Breast epithelium (tissue), 3 donors: Measurements from ENCODE around the gene MPRIP.

ENCODE experiments used
- CTCF ChIP-seq, 3 donors: fragments of 450-650 bp; IDR thresholded peaks; one replicate each; pipeline ENCODE4 v1.5.1; 2016 to 2017; ENCODE audit warnings: antibody characterized with exemption in 3 of 3, mild to moderate bottlenecking in 3 of 3, moderate library complexity in 3 of 3
- POLR2A ChIP-seq: fragments of 450-650 bp; IDR thresholded peaks from one replicate; pipeline ENCODE4 v1.6.1; 2016; ENCODE audit warnings: antibody characterized with exemption, mild to moderate bottlenecking, moderate library complexity

- TF ChIP-seq POLR2A (no peak), CTCF (IDR thresholded peaks at IDR 0.05) (no peak)
These were observed 38.5 kb downstream of the MPRIP start for GRCh38 chr17:17080781-17081180.
